Caco-2 (cell line): ENCODE data around the gene ZSCAN21. TPM values are rescaled to one million over a fixed set of nuclear protein-coding genes. Genes with fewer than 3 reads are reported as not detected.

Source experiments
- BruUV-seq: library from RNA; stranded (reverse); fragments of 400-500 nt; replicated peaks from 2 replicates; lab custom pipeline; 2021; lab: Mats Ljungman, UMichigan
- CTCF ChIA-PET: fragments of 300-600 bp; sonication (Branson Sonifier 250); formaldehyde crosslinking; loops from one replicate; lab custom pipeline; 2022; ENCODE audit warnings: antibody characterized with exemption; lab: Charles Lee
- POLR2A ChIA-PET: fragments of 300-600 bp; sonication (Branson Sonifier 250); formaldehyde crosslinking; loops from one replicate; lab custom pipeline; 2022; ENCODE audit warnings: antibody characterized with exemption; lab: Charles Lee
- DNase-seq, 2 experiments: peaks; one replicate each; pipeline versions ENCODE4 v3.0.0 to v3.0.0-alpha.2; 2020 to 2022
- H3K27me3 ChIP-seq: replicated peaks from 2 replicates; pipeline ENCODE4 v1.6.0; 2011; ENCODE audit warnings: low read length; ENCODE audit not compliant: control insufficient read depth, insufficient read depth
- H3K36me3 ChIP-seq: 2 replicates; pipeline ENCODE4 v1.5.1; 2011; ENCODE audit warnings: low read length; ENCODE audit not compliant: control insufficient read depth, insufficient read depth
- H3K4me1 ChIP-seq: fragments of 250-450 bp; sonication (Bioruptor Pico); 2 replicates; pipeline ENCODE4 v1.5.1; 2020; ENCODE audit warnings: mild to moderate bottlenecking
- H3K4me3 ChIP-seq: 2 replicates; pipeline ENCODE4 v1.5.1; 2011; ENCODE audit warnings: low read depth, mild to moderate bottlenecking, control low read depth, low read length
- H3K9me3 ChIP-seq: fragments of 250-450 bp; sonication (Bioruptor Pico); 2 replicates; pipeline ENCODE4 v1.5.1; 2020; ENCODE audit warnings: mild to moderate bottlenecking, moderate library complexity
- H3K27ac Mint-ChIP-seq: one replicate; pipeline ENCODE4 v1.8.0; 2022; ENCODE audit warnings: mixed read lengths; ENCODE audit not compliant: unreplicated experiment
- H3K27me3 Mint-ChIP-seq: one replicate; pipeline ENCODE4 v1.8.0; 2022; ENCODE audit warnings: mixed read lengths; ENCODE audit not compliant: insufficient read depth, unreplicated experiment
- H3K36me3 Mint-ChIP-seq: one replicate; pipeline ENCODE4 v1.8.0; 2022; ENCODE audit warnings: mild to moderate bottlenecking, mixed read lengths; ENCODE audit not compliant: insufficient read depth, unreplicated experiment
- H3K4me1 Mint-ChIP-seq: one replicate; pipeline ENCODE4 v1.8.0; 2022; ENCODE audit warnings: low read depth, mixed read lengths; ENCODE audit not compliant: unreplicated experiment
- H3K4me3 Mint-ChIP-seq: one replicate; pipeline ENCODE4 v1.8.0; 2022; ENCODE audit warnings: mild to moderate bottlenecking, moderate library complexity, mixed read lengths; ENCODE audit not compliant: unreplicated experiment
- H3K9me3 Mint-ChIP-seq: one replicate; pipeline ENCODE4 v1.8.0; 2022; ENCODE audit warnings: mixed read lengths; ENCODE audit not compliant: unreplicated experiment
- CTCF ChIP-seq, 2 experiments: fragments of 200-600 bp in 1 of 2; IDR thresholded peaks; 1 replicate in 1 of 2; 2 replicates in 1 of 2; pipeline versions ENCODE4 v1.5.1 to v1.8.0; 2011 to 2022; ENCODE audit warnings: antibody characterized with exemption in 1 of 2, control low read depth in 1 of 2, inconsistent platforms in 1 of 2, low read depth in 1 of 2, low read length in 1 of 2, mild to moderate bottlenecking in 1 of 2, moderate library complexity in 1 of 2; ENCODE audit not compliant: insufficient read depth in 1 of 2, severe bottlenecking in 1 of 2, unreplicated experiment in 1 of 2
- intact Hi-C: fragments of 100-400 bp; cut with micrococcal nuclease; formaldehyde crosslinking; loops from one replicate; pipeline ENCODE4 v1.10.0; 2022; ENCODE audit not compliant: unreplicated experiment
- total RNA-seq: library from RNA; stranded (reverse); gene quantifications from 2 replicates; pipeline ENCODE4 v1.2.3, GENCODE V29; 2022

The ZSCAN21 gene
- total RNA-seq, 1 experiment from 2014 or later = 16.7 TPM

- no TSS peak for BruUV-seq
- no peaks in the 10 kb centered on the region for H3K27me3 ChIP-seq
- no peaks in the 10 kb centered on the region for H3K9me3 ChIP-seq
- Mint-ChIP-seq H3K4me3 (no peak overlapping the region), H3K36me3 (peaks cover 65% of the 10 kb centered on the region), H3K9me3 (no peaks in the 10 kb centered on the region), H3K27me3 (no peaks in the 10 kb centered on the region), H3K4me1 (no peaks in the 10 kb centered on the region), H3K27ac (peak overlapping the region; percentile 21)
- no peak for DNase-seq
- TF ChIP-seq CTCF (IDR thresholded peaks at IDR 0.05; ENCODE audit: insufficient read depth in 1 of 2, low read depth in 1 of 2, low read length in 1 of 2, severe bottlenecking in 1 of 2, unreplicated experiment in 1 of 2) = no peak
- CTCF ChIA-PET = no interaction called here
- peaks cover 4% of the 10 kb centered on the region for H3K36me3 ChIP-seq
- no peak overlapping the region for H3K4me3 ChIP-seq
- H3K4me1 ChIP-seq = no peaks in the 10 kb centered on the region
- POLR2A ChIA-PET = no interaction called here
- intact Hi-C loops = no loop called here
Observed at GRCh38 chr7:100107890-100108289, 58.3 kb downstream of the ZSCAN21 start.

GRCh38 chr7:100109521-100110163 lies 60.1 kb downstream of the ZSCAN21 start:
- no peak overlapping the region for H3K4me3 Mint-ChIP-seq
- no peaks in the 10 kb centered on the region for H3K4me1 Mint-ChIP-seq
- H3K4me1 ChIP-seq = no peaks in the 10 kb centered on the region
- peaks cover 65% of the 10 kb centered on the region for H3K36me3 Mint-ChIP-seq
- intact Hi-C loops = no loop called here
- peaks cover 4% of the 10 kb centered on the region for H3K36me3 ChIP-seq
- DNase-seq = peak in 1 of 2 experiments; percentile 34
- BruUV-seq = no TSS peak
- no peaks in the 10 kb centered on the region for H3K9me3 ChIP-seq
- TF ChIP-seq CTCF (IDR thresholded peaks at IDR 0.05; ENCODE audit: insufficient read depth in 1 of 2, low read depth in 1 of 2, low read length in 1 of 2, severe bottlenecking in 1 of 2, unreplicated experiment in 1 of 2) = peak in 1 of 2 experiments; percentile 45
- CTCF ChIA-PET = no interaction called here
- no peaks in the 10 kb centered on the region for H3K27me3 Mint-ChIP-seq
- POLR2A ChIA-PET = no interaction called here
- no peaks in the 10 kb centered on the region for H3K27me3 ChIP-seq
- no peak overlapping the region for H3K4me3 ChIP-seq
- no peak overlapping the region for H3K27ac Mint-ChIP-seq
- H3K9me3 Mint-ChIP-seq = no peaks in the 10 kb centered on the region

- no peak overlapping the region for H3K4me3 ChIP-seq
- peaks cover 2% of the 10 kb centered on the region; the same call in 1 of the 2 replicates for H3K36me3 ChIP-seq
- ChIA-PET CTCF (no interaction called here), POLR2A (interaction anchor here (1.3 kb wide), 1 partner anchor 9 kb away, joined by 4 read pairs; the partner anchor contains the start of genes AP4M1 and MCM7)
- H3K27ac Mint-ChIP-seq = no peak overlapping the region
- H3K36me3 Mint-ChIP-seq = peaks cover 68% of the 10 kb centered on the region
- H3K4me3 Mint-ChIP-seq = no peak overlapping the region
- H3K9me3 ChIP-seq = no peaks in the 10 kb centered on the region
- intact Hi-C loops = no loop called here
- no peaks in the 10 kb centered on the region for H3K27me3 Mint-ChIP-seq
- DNase-seq = no peak
- peaks cover 5% of the 10 kb centered on the region for H3K4me1 Mint-ChIP-seq
- no peaks in the 10 kb centered on the region for H3K27me3 ChIP-seq
- peaks cover 4% of the 10 kb centered on the region for H3K9me3 Mint-ChIP-seq
- BruUV-seq = no TSS peak
- H3K4me1 ChIP-seq = no peaks in the 10 kb centered on the region
- no peak for TF ChIP-seq CTCF (IDR thresholded peaks at IDR 0.05; ENCODE audit: insufficient read depth in 1 of 2, low read depth in 1 of 2, low read length in 1 of 2, severe bottlenecking in 1 of 2, unreplicated experiment in 1 of 2)
Observed at GRCh38 chr7:100111156-100111555, 61.6 kb downstream of the ZSCAN21 start.
